Measurements from ENCODE around the gene NAB2.

NAB2 gene

DNA sequence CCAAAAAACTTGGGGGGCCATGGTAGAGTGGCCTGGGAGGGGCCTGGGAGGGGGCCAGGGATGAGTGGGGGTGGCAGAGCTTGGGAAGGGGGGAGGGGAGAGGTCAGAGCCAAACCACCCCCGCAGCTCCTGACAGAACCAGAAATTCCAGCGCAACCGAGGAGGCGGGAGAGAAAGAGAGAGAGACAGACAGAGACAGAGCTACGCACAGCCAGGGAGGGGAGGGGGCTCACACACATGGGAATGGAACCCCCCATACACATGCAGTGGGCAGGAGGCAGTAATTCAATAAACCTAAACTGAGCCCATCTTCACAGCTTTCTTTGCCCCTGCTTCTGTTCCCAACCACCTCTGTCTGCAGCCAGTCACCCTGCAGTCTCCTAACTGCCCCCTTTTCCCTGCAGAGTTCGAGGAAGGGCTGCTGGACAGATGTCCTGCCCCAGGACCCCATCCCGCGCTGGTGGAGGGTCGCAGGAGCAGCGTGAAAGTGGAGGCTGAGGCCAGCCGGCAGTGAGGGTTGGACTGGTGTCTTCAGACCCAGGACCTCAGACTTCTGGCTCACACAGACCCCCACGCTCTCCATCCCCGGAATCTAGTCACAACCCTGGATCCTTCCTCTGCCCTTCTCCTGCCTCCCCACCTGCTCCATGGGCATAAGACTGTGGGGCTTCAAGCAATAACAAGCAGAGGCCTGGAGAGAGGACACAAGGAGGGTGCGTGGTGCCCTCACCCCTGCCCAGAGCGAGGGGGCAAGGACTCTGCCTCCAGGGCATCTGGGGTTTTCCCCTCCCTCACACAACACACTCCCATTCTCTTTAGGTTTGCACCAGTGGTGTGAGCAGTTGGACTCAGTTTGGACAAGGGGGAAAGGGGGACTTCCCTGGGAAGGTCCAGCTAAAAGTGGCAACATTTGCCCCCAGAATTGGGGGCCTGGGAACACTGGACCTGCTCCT is 5.6 kb downstream of the NAB2 start:
- DNase-seq = no peak

GRCh38 chr12:57095440-57095839 is 6.5 kb downstream of the NAB2 start:
- DNase-seq = no peak

DNA sequence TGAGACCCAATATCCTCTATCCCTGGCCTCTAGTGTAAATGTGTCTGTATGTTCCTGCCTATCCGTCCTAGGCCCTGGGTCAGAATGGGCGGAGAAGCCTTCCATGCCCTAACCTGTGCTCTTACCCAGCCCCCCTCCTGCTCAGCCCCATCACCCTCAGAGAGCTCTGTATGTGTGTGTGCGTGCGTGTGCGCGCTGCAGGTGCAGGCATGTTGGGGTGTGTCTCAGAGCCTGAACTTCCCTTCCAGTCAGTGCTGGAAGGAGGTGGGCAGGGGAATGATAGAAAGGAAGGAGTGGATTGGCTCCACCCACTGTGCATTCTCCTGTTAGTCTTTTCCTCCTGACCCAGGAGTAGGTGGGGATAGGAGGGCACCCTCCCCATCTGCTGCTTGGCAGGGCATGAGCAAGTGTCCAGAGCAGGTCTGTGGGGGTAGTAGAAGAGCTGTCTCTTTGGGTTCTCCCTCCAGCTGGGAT is 7.2 kb downstream of the NAB2 start:
- DNase-seq = no peak

GRCh38 chr12:57096748-57097553 is 8.0 kb downstream of the NAB2 start:
- no peak for DNase-seq

DNA sequence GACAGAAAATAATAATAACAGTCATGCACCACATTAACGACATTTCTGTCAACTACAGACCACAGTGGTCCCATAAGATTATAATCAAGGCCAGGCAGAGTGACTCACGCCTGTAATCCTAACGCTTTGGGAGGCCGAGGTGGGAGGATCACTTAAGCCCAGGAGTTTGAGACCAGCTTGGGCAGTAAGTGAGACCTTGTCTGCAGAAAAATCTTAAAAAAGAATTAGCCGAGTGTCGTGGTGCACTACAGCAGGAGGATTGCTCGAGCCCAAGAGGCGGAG is 8.6 kb downstream of the NAB2 start:
- no peak for DNase-seq

- no peak for DNase-seq
Measured at GRCh38 chr12:57098546-57098945, 9.6 kb downstream of the NAB2 start.

DNA sequence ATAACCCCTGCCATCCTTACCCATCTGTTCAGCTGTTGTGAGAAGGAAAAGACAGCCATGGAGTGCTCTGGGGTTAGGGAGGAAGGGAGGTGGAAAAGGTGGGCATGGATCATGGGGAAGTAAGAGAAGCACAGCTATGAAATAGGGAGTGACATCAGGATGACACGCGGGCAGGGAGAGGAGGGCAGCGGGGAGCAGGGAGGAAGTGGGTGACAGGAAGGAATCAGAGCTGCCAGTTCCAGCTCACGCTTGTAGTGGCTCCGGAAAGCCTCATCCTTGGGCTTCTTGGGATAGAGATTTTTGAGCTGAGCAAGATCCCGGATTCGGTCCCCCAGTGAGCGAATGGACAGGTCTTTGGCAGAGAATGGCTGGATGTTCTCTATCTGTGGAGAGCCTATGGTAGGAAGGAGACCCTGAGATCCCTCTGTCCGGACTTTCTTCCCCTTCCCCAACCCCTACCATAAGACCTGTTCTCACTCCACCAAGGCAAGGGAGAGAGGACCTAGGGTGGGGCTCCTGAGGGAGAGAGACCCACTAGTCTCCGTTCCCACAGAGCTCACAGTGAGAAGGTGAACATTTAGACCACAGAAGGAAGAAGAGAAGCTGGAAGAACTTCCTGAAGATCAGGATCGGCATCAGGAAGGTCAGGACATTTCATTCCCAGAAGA is 10.3 kb downstream of the NAB2 start:
- no peak for DNase-seq

GRCh38 chr12:57099766-57100165 is 10.9 kb downstream of the NAB2 start:
- DNase-seq = no peak

DNA sequence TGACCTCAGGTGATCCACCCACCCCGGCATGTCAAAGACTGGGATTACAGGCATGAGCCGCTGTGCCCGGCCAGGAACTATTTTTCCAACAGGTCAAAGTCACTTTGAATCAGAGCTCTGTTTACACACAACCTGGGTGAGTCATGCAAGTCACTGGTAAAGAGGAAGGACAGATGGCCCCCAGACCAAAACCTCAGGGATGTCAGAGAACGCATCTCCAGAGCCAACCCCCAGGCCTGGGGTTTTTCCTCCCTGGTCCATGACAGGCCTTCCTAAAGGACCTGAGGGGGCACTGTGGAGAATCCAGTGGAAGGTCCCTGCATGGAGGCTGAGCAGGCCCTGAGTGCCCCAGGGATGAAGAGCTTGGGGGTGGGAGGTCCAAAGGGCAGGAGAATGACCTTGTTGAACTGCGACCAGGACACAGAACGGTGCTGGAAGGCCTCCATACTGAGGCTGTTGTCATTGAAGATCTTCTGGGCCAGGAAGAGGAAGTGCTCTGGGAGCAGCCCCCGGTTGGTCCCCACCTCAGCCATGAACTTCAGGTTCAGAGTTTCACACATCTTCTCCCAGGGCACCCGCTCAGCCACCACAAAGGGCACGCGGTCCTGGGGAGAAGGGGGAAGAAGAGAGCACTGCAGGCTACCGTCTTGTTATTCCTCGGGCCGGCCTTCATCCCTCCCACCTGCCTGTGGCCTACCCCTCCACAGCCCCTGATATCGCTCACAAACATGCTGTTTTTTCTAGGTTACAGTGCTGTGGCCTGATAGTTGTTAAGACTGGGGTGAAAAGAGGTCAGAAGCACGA is 13.2 kb downstream of the NAB2 start:
- DNase-seq = no peak

- no peak for DNase-seq
Measured at GRCh38 chr12:57103856-57104255, 14.9 kb downstream of the NAB2 start.

GRCh38 chr12:57104292-57104910 is 15.5 kb downstream of the NAB2 start:
- DNase-seq = no peak

DNA sequence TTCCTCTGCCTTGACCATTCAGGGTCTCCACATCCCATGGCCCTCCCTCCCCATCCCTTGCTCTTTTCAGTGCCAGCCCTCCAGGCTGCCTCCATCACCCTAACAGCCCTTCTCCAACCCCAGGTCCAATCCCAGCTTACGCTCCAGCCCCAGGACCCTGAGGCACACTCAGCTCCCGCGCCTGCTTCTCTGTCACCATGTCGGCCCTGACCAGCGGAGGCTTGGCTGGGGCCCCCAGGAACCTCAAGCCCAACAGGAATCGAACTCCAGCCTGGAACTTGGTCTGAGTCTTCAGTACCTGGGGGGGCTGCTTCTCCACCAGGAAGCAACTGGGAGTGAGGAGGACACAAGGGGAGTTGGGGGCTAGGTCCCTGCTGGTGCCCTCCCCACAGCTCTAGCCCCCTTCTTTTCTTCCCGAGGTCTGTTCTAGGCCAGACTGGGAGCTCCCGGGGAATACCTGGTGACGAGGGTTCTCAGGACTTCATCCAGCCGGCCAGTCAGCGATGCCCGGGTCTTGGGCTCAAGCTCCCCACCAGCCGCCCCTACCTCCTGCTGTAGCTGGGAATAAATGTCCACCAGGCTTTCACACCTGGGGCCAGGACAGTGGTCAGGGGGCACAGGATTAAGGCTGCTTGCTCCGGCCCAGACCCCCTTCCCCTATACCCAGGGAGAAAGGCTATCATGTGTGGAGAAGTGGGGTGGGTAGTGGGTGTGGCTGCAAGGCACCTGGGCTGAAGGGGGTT is 16.3 kb downstream of the NAB2 start:
- no peak for DNase-seq

- no peak for DNase-seq
Measured at GRCh38 chr12:57106021-57106708, 17.3 kb downstream of the NAB2 start.

DNA sequence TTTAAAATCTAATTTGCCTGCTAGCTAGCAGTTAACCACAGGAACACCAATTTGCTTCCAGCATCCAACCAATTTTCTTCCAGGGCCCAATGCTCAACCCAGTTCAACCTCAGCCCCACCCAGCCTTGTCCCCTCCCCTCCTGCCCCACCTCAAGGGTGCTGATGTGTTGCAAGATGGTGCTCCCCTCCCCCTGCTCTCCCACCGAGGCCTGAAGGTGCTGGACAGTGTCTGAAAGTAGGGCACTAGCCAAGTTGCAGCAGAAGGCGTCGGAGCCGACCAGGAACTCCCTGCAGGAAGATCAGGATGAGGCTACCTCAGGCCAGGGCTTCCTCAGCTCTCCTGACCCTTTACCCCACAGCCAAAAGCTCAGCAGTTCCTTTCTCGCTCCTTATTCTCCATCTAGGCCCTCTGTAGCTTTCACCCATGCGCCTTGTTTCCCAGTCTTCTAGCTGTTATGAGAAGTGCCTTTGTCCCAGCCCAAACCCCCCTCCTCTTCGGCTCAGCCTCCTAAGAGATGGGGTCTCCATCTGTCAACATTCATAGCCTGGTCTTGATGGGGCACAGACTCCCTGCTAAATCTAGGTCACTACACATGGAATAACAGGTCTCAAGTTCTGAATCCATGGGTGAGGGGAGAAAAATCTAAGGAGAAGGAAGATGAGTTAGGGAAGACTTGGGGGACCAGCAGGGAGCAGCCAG is 18.7 kb downstream of the NAB2 start:
- DNase-seq = no peak

GRCh38 chr12:57109207-57110103 is 20.5 kb downstream of the NAB2 start:
- DNase-seq = no peak

GRCh38 chr12:57110104-57111030 is 21.5 kb downstream of the NAB2 start:
- peak; percentile 66 for DNase-seq

- peak; percentile 87 for DNase-seq
Measured at GRCh38 chr12:57111031-57111734, 22.3 kb downstream of the NAB2 start, which contains the start of gene STAT6. TSS of gene STAT6 (minus strand) at chr12:57111362. CDS start at chr12:57108278, 3,084 bp downstream.

All from right hindlimb (tissue), 1 donor.